Posterior cingulate gyrus (tissue), 11 donors: ENCODE data around the gene OBP2A.
"Not testable (repeated sequence)": the region's sequence is repeated elsewhere in the genome, so short reads cannot be mapped to it uniquely, and the experiment has no call there.

Experiments used
- DNase-seq, 10 donors: peaks; one replicate each; pipeline versions ENCODE4 v3.0.0 to v3.0.0-alpha.2; 2020 to 2021; ENCODE audit warnings: mixed read lengths in 3 of 10
- intact Hi-C: fragments of 100-400 bp; cut with DNase I; formaldehyde crosslinking; loops from one replicate; pipeline ENCODE4 v1.15.1; 2023

Gene OBP2A

DNA sequence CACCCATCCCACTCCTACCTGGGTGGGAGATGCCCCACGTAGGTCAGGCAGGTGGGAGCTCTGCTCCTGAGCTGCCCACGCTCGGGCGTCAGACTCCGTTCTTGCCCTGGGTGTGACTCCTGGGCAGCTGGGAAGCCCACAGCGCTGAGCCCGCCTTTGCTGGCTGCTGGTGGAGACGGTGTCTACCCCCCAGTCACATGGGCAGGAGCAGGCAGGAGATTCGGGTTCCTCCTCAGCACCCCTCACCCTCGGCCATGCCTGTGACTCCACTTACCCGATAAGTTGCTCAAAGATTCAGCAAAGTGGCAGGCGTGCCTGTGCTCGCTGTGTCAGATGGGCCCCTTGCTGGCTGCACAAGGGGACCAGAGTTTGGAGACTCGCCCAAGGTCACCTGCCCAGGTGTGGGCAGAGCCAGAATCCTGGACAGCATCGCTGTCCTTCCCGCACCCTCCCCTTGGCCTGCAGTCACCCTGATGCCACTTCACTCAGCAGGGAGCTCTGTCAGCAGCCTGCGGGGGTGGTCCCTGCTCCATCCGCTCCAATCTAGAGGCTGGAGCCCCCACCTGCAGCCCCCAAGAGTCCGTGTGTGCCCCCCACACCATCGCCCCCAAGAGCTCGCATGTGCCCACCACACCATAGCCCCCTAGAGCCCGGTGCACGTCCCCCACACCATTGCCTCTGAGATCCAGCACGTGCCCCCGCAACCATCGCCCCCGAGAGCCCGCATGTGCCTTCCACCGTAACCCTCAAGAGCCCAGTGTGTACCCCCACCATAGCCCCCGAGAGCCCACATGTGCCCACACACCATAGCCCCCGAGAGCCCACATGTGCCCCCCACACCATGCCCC, 20.5 kb upstream of the OBP2A start:
- DNase-seq = peak in 2 of 10 donors; percentile 78 to 82
- intact Hi-C loops = no loop called here

DNA sequence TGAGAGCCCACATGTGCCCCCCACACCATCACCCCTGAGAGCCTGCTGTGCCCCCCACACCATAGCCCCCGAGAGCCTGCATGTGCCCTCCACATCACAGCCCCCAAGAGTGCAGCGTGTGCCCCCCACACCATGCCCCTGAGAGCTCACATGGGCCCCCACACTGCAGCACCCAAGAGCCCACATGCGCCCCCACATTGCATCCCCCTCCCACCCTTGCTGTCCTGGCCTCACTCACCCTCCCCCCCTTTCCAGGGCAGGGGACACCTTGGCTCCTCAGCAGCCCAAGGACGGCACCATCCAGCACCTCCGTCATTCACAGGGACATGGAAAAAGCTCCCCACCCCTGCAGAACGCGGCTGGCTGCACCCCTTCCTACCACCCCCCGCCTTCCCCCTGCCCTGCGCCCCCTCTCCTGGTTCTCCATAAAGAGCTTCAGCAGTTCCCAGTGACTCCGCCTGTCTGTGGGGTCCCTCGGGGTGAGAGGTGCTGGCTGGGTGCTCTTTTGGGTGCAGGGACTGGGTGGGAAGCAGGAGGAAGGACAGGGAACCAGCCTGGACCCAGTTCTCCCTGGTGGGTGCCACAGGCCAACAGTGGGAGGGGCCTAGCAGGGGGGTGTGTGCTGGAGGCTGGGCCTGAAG, 19.7 kb upstream of the OBP2A start:
- intact Hi-C loops = no loop called here
- DNase-seq = peak in 2 of 10 donors; percentile 46 to 52

GRCh38 chr9:135526730-135527571, 19.0 kb upstream of the OBP2A start:
- intact Hi-C loops = no loop called here
- peak in 2 of 10 donors; percentile 67 to 70 for DNase-seq

- intact Hi-C loops = not testable (repeated sequence)
- peak in 1 of 10 donors; percentile 61 for DNase-seq
Measured at GRCh38 chr9:135528842-135529435, 17.0 kb upstream of the OBP2A start.

DNA sequence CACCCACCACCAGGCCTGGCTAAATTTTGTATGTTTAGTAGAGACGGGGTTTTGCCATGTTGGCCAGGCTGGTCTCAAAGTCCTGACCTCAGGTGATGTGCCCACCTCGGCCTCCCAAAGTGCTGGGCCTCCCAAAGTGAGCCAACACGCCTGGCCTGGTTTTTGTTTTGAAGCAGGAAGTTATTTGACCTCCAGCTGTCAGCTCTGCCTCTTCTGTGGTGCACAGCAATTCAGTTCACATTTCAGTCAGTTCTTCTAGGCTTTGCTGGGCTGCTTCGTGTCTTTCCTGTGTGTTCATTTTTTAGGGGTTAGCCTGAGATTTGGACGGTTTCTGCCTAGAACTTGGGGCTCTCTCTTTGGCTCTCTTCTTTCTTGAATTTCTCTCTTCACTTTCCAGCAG, 15.8 kb upstream of the OBP2A start:
- peak in 1 of 10 donors; percentile 18 for DNase-seq
- intact Hi-C loops = no loop called here

GRCh38 chr9:135531096-135531495, 14.8 kb upstream of the OBP2A start:
- peak in 1 of 10 donors; percentile 34 for DNase-seq
- intact Hi-C loops = no loop called here

- DNase-seq = no peak
- intact Hi-C loops = no loop called here
Measured at GRCh38 chr9:135533113-135533512, 12.8 kb upstream of the OBP2A start.

- intact Hi-C loops = no loop called here
- DNase-seq = no peak
Measured at GRCh38 chr9:135533674-135534073, 12.3 kb upstream of the OBP2A start.

GRCh38 chr9:135534192-135534711, 11.7 kb upstream of the OBP2A start:
- intact Hi-C loops = not testable (repeated sequence)

DNA sequence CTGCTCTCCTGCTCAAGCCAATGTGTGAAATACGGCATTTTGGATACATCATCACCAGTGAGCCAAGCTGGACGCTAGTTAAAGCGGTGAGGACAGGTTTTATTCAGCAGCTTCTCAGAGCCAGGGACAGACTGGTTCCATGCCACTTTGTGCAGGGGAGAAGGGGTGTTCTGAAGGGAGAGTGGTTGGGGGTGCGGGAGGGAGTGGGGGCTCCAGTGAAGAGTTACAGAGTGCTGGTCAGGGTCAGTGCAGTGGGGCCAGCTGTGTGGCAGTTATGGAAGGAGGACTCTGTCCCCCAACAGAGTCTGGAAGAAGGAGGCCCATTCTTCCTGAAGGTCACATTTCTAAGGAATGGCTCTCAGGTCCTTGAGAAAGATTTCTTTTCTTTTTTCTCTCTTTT, 11.1 kb upstream of the OBP2A start:
- intact Hi-C loops = not testable (repeated sequence)
- DNase-seq = peak in 1 of 10 donors; percentile 76

More at GRCh38 chr9:135534192-135534711, 11.7 kb upstream of the OBP2A start:
- DNase-seq = not testable (repeated sequence)

DNA sequence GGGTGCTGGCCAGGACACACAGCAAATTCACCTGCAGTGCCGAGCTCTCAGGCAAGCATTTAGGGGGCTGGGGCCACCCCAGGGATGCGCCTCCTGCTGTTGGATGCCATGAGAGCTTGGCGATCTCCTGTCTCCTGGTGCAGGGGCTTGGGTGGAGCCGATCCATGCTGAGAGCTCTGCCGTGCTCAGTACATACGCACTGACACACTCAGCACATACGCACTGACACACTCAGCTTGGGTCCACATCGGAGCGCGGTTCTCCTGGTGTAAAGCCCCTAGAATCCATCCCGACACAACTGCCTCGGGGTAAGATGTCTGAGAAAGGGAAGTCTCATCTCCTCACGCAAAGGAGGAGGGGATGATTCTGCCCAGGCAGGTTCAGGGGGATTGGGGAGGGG, 10.3 kb upstream of the OBP2A start:
- peak in 1 of 10 donors; percentile 73 for DNase-seq
- intact Hi-C loops = not testable (repeated sequence)

DNA sequence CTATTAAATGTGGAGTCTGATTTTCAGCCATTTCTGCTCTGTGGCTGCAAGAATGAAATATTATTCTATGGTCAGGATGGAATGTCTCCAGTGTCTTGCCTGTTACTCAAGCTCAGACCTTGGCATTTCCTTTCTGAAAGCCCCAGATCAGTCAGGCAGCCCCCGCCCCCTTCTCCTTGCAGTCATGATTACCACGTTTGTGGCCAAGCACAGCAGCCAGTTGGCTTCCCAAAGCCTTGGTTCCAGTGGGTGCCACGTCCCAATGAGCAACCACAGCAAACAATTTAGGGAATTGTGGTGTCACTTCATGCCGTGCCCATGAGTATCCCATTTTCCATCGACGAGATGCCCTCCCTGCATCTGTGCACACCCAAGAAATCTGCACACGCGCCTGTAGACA, 9.7 kb upstream of the OBP2A start:
- no peak for DNase-seq
- intact Hi-C loops = no loop called here

DNA sequence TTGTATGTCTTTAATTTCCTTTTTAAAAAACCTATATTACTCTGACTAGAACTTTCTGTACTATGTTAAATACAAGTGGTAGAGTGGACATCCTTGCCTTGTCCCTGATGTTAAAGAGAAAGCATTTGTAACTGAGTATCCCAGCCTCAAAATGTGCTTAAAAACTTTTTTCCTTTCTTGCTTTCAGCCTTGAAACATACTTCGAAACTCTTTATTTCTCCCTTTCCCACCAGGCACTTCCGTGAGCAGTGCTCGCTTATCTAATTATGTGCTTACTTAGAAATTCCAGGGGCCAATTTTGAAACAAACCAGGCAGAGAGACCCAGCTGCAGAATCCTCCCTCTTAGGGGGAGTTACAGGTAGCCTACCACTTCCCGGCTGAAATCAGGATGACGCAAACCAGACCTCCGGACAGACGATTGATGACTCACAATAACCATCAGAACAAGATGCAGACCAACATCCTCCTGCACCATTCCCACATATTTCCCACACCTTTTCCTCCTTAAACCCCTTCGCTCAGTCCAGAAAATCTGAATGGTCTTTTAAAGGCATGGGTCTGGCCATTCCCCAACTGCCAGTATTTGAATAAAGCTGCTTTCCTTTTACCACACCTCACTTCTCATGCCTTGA, 2.5 kb upstream of the OBP2A start:
- DNase-seq, intact Hi-C loops: not testable (repeated sequence)

- peak in 1 of 10 donors; percentile 77 for DNase-seq
- intact Hi-C loops = no loop called here
Measured at GRCh38 chr9:135544981-135545635, 818 bp upstream of the OBP2A start.

GRCh38 chr9:135546792-135547617, 1.1 kb downstream of the OBP2A start:
- intact Hi-C loops = not testable (repeated sequence)
- peak in 2 of 10 donors; percentile 59 to 71 for DNase-seq

- intact Hi-C loops = no loop called here
- DNase-seq = peak in 1 of 10 donors; percentile 63
Measured at GRCh38 chr9:135547756-135548736, 2.1 kb downstream of the OBP2A start.
